ENCODE results near the gene SLC29A2.

SLC29A2 gene

DNA sequence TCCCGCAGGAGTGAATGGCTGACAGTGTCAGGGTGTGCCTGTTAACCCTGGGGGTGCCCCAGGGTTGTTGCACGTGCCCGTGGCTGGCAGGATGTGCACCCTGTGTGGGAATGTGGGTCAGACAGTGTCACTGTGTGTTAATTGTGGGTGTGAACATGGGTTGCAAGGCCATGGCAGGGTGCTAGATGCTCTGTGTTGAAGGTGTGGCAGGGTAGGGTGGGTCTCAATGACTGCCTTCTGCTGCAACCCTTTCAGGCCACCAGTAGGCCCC lies 43.6 kb downstream of the SLC29A2 start:
- no peak overlapping the region for H3K27ac ChIP-seq (ENCODE audit: extremely low read depth, low read depth, low read length)
- TF ChIP-seq ZNF184 (tag by site-specific recombination; IDR thresholded peaks at IDR 0.05) (no peak), ZSCAN16 (tag by site-specific recombination; IDR thresholded peaks at IDR 0.05) (no peak), ZNF146 (tag by site-specific recombination; IDR thresholded peaks at IDR 0.05) (no peak), KLF16 (tag by site-specific recombination; IDR thresholded peaks at IDR 0.05) (no peak), ZNF548 (tag by site-specific recombination; IDR thresholded peaks at IDR 0.05) (no peak), YY2 (tag by site-specific recombination; IDR thresholded peaks at IDR 0.05) (no peak), BCL11A (tag by site-specific recombination; IDR thresholded peaks at IDR 0.05; ENCODE audit: low read depth) (no peak), ZNF623 (tag by site-specific recombination; IDR thresholded peaks at IDR 0.05) (peak; percentile 97), ZNF138 (tag by site-specific recombination; IDR thresholded peaks at IDR 0.05; ENCODE audit: borderline replicate concordance) (no peak), TCF7L2 (IDR thresholded peaks at IDR 0.05; ENCODE audit: borderline replicate concordance, low read depth, low read length) (no peak), ZNF202 (tag by site-specific recombination; IDR thresholded peaks at IDR 0.05; ENCODE audit: borderline replicate concordance) (no peak), KLF1 (tag by site-specific recombination; IDR thresholded peaks at IDR 0.05) (peak; percentile 47; the same call in 1 of the 2 replicates), ZNF530 (tag by site-specific recombination; IDR thresholded peaks at IDR 0.05; ENCODE audit: low read depth) (no peak), ZNF449 (tag by site-specific recombination; IDR thresholded peaks at IDR 0.05) (no peak), ZNF132 (tag by site-specific recombination; IDR thresholded peaks at IDR 0.05; ENCODE audit: borderline replicate concordance) (no peak)
- TF ChIP-seq, protein P1, sequence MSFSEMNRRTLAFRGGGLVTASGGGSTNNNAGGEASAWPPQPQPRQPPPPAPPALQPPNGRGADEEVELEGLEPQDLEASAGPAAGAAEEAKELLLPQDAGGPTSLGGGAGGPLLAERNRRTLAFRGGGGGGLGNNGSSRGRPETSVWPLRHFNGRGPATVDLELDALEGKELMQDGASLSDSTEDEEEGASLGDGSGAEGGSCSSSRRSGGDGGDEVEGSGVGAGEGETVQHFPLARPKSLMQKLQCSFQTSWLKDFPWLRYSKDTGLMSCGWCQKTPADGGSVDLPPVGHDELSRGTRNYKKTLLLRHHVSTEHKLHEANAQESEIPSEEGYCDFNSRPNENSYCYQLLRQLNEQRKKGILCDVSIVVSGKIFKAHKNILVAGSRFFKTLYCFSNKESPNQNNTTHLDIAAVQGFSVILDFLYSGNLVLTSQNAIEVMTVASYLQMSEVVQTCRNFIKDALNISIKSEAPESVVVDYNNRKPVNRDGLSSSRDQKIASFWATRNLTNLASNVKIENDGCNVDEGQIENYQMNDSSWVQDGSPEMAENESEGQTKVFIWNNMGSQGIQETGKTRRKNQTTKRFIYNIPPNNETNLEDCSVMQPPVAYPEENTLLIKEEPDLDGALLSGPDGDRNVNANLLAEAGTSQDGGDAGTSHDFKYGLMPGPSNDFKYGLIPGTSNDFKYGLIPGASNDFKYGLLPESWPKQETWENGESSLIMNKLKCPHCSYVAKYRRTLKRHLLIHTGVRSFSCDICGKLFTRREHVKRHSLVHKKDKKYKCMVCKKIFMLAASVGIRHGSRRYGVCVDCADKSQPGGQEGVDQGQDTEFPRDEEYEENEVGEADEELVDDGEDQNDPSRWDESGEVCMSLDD (tag by site-specific recombination; IDR thresholded peaks at IDR 0.05), result peak; percentile 46; the same call in 1 of the 2 replicates
- H3K4me3 ChIP-seq (ENCODE audit: low read depth, low read length), result no peak overlapping the region
- no peaks in the 10 kb centered on the region for H3K4me1 ChIP-seq (ENCODE audit: control insufficient read depth, insufficient read depth, low read length)
- CTCF ChIA-PET, result no interaction called here
- POLR2A ChIA-PET, result no interaction called here
- no peaks in the 10 kb centered on the region for H3K36me3 ChIP-seq (ENCODE audit: control insufficient read depth in 2 of 2, insufficient read depth in 1 of 2, low read length in 2 of 2)
- H3K9me3 ChIP-seq (ENCODE audit: control insufficient read depth, insufficient read depth, low read depth, low read length), result no peaks in the 10 kb centered on the region

- Histone ChIP-seq H3K36me3 (ENCODE audit: control insufficient read depth in 2 of 2, insufficient read depth in 1 of 2, low read length in 2 of 2) (no peaks in the 10 kb centered on the region), H3K4me1 (ENCODE audit: control insufficient read depth, insufficient read depth, low read length) (no peaks in the 10 kb centered on the region), H3K9me3 (ENCODE audit: control insufficient read depth, insufficient read depth, low read depth, low read length) (no peaks in the 10 kb centered on the region), H3K4me3 (ENCODE audit: low read depth, low read length) (no peak overlapping the region), H3K27ac (ENCODE audit: extremely low read depth, low read depth, low read length) (no peak overlapping the region)
- TF ChIP-seq ZNF521 (tag by site-specific recombination; IDR thresholded peaks at IDR 0.05) (no peak), ZNF830 (tag by site-specific recombination; IDR thresholded peaks at IDR 0.05; ENCODE audit: low read depth) (no peak), ZNF514 (tag by site-specific recombination; IDR thresholded peaks at IDR 0.05) (no peak)
- TF ChIP-seq, protein P2, sequence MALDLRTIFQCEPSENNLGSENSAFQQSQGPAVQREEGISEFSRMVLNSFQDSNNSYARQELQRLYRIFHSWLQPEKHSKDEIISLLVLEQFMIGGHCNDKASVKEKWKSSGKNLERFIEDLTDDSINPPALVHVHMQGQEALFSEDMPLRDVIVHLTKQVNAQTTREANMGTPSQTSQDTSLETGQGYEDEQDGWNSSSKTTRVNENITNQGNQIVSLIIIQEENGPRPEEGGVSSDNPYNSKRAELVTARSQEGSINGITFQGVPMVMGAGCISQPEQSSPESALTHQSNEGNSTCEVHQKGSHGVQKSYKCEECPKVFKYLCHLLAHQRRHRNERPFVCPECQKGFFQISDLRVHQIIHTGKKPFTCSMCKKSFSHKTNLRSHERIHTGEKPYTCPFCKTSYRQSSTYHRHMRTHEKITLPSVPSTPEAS (tag by site-specific recombination; IDR thresholded peaks at IDR 0.05), result peak; percentile 85
- ChIA-PET POLR2A (interaction anchor here (0.7 to 1.2 kb wide), 2 partner anchors 8 to 38 kb away, joined by 3 to 6 read pairs; no protein-coding TSS in a partner anchor), CTCF (interaction anchor here (0.6 to 1.0 kb wide), 5 partner anchors 10 to 403 kb away, joined by 3 to 5 read pairs (median 3); partner anchors contain the start of gene CD248)
Measured at GRCh38 chr11:66327171-66328030, 44.2 kb downstream of the SLC29A2 start.

Data from HEK293 (cell line).